IMR-90 (cell line): Measurements from ENCODE around the gene KIF15. TPM values are rescaled to one million over a fixed set of nuclear protein-coding genes. Genes with fewer than 3 reads are reported as not detected.

Experiments used
- polyA plus RNA-seq, 3 experiments: library from polyadenylated mRNA; depleted of rRNA; stranded (reverse); fragments of >200 nt; gene quantifications; 2 replicates each; pipeline ENCODE4 v1.2.3, GENCODE V29; 2012; ENCODE audit warnings: low replicate concordance in 1 of 3
- total RNA-seq: library from RNA; depleted of rRNA; stranded (reverse); fragments of >200 nt; gene quantifications from 2 replicates; pipeline ENCODE4 v1.2.3, GENCODE V29; 2012; rRNA removed

The KIF15 gene
- total and polyA plus RNA-seq, 2 of the 4 experiments (the other 2 are of a cell fraction), result 3.7 to 8.4 TPM

Other genes with a start within 250 kb of the KIF15 start
- 4.7 TPM in 2 replicates for gene ZKSCAN7, start 206.6 kb upstream of the KIF15 start, total RNA-seq
- gene ZKSCAN7, start 206.6 kb upstream of the KIF15 start, polyA plus RNA-seq (2012; rRNA removed), result 2.6 and 3.0 TPM in 2 replicates
- 1.3 and 1.4 TPM in 2 replicates for gene ZNF660, start 176.8 kb upstream of the KIF15 start, total RNA-seq
- 0.59 and 0.70 TPM in 2 replicates for gene ZNF660, start 176.8 kb upstream of the KIF15 start, polyA plus RNA-seq (2012; rRNA removed)
- gene ZNF197, start 136.8 kb upstream of the KIF15 start, total RNA-seq, result 14.9 and 18.9 TPM in 2 replicates
- gene ZNF197, start 136.8 kb upstream of the KIF15 start, polyA plus RNA-seq (2012; rRNA removed), result 4.1 and 5.0 TPM in 2 replicates
- 19.2 and 19.5 TPM in 2 replicates for gene ZNF35, start 113.1 kb upstream of the KIF15 start, total RNA-seq
- 2.9 and 3.8 TPM in 2 replicates for gene ZNF35, start 113.1 kb upstream of the KIF15 start, polyA plus RNA-seq (2012; rRNA removed)
- 5.7 and 6.1 TPM in 2 replicates for gene ZNF502, start 49.1 kb upstream of the KIF15 start, total RNA-seq
- 1.5 and 2.1 TPM in 2 replicates for gene ZNF502, start 49.1 kb upstream of the KIF15 start, polyA plus RNA-seq (2012; rRNA removed)
- 3.2 and 4.7 TPM in 2 replicates for gene ZNF501, start 32.2 kb upstream of the KIF15 start, total RNA-seq
- gene ZNF501, start 32.2 kb upstream of the KIF15 start, polyA plus RNA-seq (2012; rRNA removed), result 1.1 and 1.3 TPM in 2 replicates
- gene KIAA1143, start 175 bp upstream of the KIF15 start, total RNA-seq, result 16.8 and 23.9 TPM in 2 replicates
- 4.8 and 6.2 TPM in 2 replicates for gene KIAA1143, start 175 bp upstream of the KIF15 start, polyA plus RNA-seq (2012; rRNA removed)
- gene TMEM42, start 100.1 kb downstream of the KIF15 start, total RNA-seq, result 10.3 and 13.1 TPM in 2 replicates
- 23.7 and 24.7 TPM in 2 replicates for gene TMEM42, start 100.1 kb downstream of the KIF15 start, polyA plus RNA-seq (2012; rRNA removed)
- gene TGM4, start 112.8 kb downstream of the KIF15 start, total RNA-seq, result under 0.01 TPM in 1 of 2 replicates, not detected in the other
- 0.03 and 0.10 TPM in 2 replicates for gene TGM4, start 112.8 kb downstream of the KIF15 start, polyA plus RNA-seq (2012; rRNA removed)
- gene ZDHHC3, start 214.4 kb downstream of the KIF15 start, total RNA-seq, result 57.2 and 57.7 TPM in 2 replicates
- 58.0 and 59.6 TPM in 2 replicates for gene ZDHHC3, start 214.4 kb downstream of the KIF15 start, polyA plus RNA-seq (2012; rRNA removed)
- gene EXOSC7, start 214.4 kb downstream of the KIF15 start, total RNA-seq, result 62.2 and 96.9 TPM in 2 replicates
- gene EXOSC7, start 214.4 kb downstream of the KIF15 start, polyA plus RNA-seq (2012; rRNA removed), result 52.8 and 61.6 TPM in 2 replicates